Chondrocyte (in vitro differentiated cells): ENCODE measurements around the gene MLYCD. TPM values are rescaled to one million over a fixed set of nuclear protein-coding genes. Genes with fewer than 3 reads are reported as not detected.
A peak's percentile ranks its signal among the peaks of the same experiment; 100 is the strongest.

Source experiments
- DNase-seq: peaks from one replicate; pipeline ENCODE4 v3.0.0; 2021; ENCODE audit warnings: mixed read lengths, low spot score
- H3K27ac Mint-ChIP-seq: one replicate; pipeline ENCODE4 v1.8.0; 2021; ENCODE audit warnings: mild to moderate bottlenecking, moderate library complexity, mixed read lengths; ENCODE audit not compliant: unreplicated experiment
- H3K27me3 Mint-ChIP-seq: 2 replicates; pipeline ENCODE4 v1.8.0; 2021; ENCODE audit warnings: low read depth, mixed read lengths
- H3K36me3 Mint-ChIP-seq: 2 replicates; pipeline ENCODE4 v1.8.0; 2021; ENCODE audit warnings: low read depth, mixed read lengths
- H3K4me1 Mint-ChIP-seq: 2 replicates; pipeline ENCODE4 v1.8.0; 2021; ENCODE audit warnings: low read depth, mild to moderate bottlenecking, mixed read lengths
- H3K4me3 Mint-ChIP-seq: one replicate; pipeline ENCODE4 v1.8.0; 2021; ENCODE audit warnings: mild to moderate bottlenecking, moderate library complexity, mixed read lengths; ENCODE audit not compliant: unreplicated experiment
- H3K9me3 Mint-ChIP-seq: 2 replicates; pipeline ENCODE4 v1.8.0; 2021; ENCODE audit warnings: low read depth, mixed read lengths
- total RNA-seq: library from RNA; stranded (reverse); gene quantifications from 3 replicates; pipeline ENCODE4 v1.2.1, GENCODE V29; 2021
- TF ChIP-seq, protein P1 (sequence below): fragments of 200-600 bp; sonication (generic); IDR thresholded peaks from 2 replicates; pipeline ENCODE4 v1.5.0; 2021; ENCODE audit warnings: antibody characterized with exemption, mild to moderate bottlenecking, moderate library complexity

The MLYCD gene
- total RNA-seq, 1 donor from 2014 or later: 3.1 TPM

DNA sequence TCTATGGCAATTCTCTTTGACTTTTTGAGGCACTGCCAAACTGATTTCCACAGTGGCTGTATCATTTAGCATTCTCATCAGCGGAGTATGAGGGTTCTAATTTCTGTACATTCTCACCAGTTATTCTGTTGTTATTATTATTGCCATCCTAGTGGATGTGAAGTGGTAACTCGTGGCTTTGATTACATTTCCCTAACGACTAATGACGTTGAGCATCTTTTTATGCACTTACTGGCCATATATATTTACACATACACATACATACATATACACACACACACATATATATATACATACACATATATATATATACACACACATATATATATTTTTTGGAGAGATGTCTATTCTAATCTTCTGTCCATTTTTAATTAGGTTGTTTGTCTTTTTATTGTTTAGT lies 3.7 kb upstream of the MLYCD start:
- no peak overlapping the region for H3K27ac Mint-ChIP-seq
- no peak overlapping the region for H3K4me3 Mint-ChIP-seq
- DNase-seq: no peak
- peaks cover 6% of the 10 kb centered on the region for H3K36me3 Mint-ChIP-seq
- peaks cover 11% of the 10 kb centered on the region for H3K4me1 Mint-ChIP-seq
- TF ChIP-seq, protein P1, sequence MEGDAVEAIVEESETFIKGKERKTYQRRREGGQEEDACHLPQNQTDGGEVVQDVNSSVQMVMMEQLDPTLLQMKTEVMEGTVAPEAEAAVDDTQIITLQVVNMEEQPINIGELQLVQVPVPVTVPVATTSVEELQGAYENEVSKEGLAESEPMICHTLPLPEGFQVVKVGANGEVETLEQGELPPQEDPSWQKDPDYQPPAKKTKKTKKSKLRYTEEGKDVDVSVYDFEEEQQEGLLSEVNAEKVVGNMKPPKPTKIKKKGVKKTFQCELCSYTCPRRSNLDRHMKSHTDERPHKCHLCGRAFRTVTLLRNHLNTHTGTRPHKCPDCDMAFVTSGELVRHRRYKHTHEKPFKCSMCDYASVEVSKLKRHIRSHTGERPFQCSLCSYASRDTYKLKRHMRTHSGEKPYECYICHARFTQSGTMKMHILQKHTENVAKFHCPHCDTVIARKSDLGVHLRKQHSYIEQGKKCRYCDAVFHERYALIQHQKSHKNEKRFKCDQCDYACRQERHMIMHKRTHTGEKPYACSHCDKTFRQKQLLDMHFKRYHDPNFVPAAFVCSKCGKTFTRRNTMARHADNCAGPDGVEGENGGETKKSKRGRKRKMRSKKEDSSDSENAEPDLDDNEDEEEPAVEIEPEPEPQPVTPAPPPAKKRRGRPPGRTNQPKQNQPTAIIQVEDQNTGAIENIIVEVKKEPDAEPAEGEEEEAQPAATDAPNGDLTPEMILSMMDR: no peak
- peaks cover 15% of the 10 kb centered on the region for H3K9me3 Mint-ChIP-seq
- H3K27me3 Mint-ChIP-seq: peaks cover 18% of the 10 kb centered on the region

DNA sequence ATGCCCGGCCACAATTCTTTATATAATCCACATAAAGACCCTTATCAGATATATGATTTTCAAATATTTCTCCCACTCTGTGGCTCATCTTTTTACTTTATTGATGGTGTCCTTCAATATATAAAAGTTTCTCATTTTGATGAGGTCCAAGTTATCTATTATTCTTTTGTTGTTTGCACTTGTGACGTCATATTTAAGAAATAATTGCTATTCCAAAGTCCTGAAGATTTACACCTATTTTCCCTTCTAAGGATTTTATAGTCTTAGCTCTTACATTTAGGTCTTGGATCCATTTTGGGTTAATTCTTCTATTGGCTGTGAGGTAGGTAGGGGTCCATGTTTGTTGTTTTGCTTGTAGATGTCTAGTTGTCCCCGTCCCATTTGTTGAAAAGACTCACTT lies 3.0 kb upstream of the MLYCD start:
- Mint-ChIP-seq H3K4me1 (peaks cover 16% of the 10 kb centered on the region), H3K4me3 (no peak overlapping the region), H3K27ac (no peak overlapping the region), H3K36me3 (peaks cover 3% of the 10 kb centered on the region), H3K9me3 (peaks cover 10% of the 10 kb centered on the region), H3K27me3 (peaks cover 12% of the 10 kb centered on the region)
- TF ChIP-seq, protein P1: no peak
- no peak for DNase-seq

DNA sequence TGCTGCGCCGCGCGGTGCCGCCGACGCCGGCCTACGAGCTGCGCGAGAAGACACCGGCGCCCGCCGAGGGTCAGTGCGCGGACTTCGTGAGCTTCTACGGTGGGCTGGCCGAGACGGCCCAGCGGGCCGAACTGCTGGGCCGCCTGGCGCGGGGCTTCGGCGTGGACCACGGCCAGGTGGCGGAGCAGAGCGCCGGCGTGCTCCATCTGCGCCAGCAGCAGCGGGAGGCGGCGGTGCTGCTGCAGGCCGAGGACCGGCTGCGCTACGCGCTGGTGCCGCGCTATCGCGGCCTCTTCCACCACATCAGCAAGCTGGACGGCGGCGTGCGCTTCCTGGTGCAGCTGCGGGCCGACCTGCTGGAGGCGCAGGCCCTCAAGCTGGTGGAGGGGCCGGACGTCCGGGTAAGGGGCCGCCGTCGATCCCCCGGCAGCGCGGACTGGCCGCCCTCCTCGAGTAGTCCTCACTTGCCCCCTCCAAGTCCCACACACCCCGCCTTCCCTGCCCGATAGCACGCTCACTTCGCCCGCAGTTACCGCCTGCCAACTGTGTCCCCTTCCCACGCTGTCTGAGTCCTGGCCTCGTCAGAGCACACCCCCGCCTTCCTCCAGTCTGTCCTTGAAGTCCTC lies 470 bp downstream of the MLYCD start:
- no peak for DNase-seq
- Mint-ChIP-seq H3K27ac (peak overlapping the region; percentile 24), H3K4me3 (peak overlapping the region; percentile 77), H3K9me3 (no peaks in the 10 kb centered on the region), H3K36me3 (no peaks in the 10 kb centered on the region), H3K27me3 (peaks cover 5% of the 10 kb centered on the region), H3K4me1 (peaks cover 27% of the 10 kb centered on the region)
- TF ChIP-seq, protein P1: peak; percentile 42

DNA sequence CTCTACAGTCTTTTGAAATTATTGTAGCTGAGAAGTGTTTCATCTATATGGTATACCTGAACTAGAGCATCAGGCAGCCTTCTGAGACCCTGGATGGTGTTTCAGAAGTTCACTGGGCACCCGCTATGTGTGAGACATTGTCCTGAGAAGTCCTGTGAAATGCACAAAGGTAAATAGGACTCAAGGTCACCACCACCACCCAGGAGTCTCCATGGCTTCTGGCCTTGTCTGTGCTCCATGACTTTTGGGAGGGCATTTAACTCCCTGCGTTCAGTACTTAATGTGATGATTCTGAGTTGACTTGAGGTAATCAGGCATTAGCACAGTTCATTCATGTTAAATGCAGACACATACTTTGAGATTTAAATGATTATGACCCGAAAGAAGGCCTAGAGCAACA lies 1.1 kb downstream of the MLYCD start:
- TF ChIP-seq, protein P1: no peak
- Mint-ChIP-seq H3K4me3 (peak overlapping the region; percentile 77), H3K4me1 (peaks cover 27% of the 10 kb centered on the region), H3K27ac (peak overlapping the region; percentile 24), H3K9me3 (no peaks in the 10 kb centered on the region), H3K27me3 (peaks cover 4% of the 10 kb centered on the region), H3K36me3 (no peaks in the 10 kb centered on the region)
- no peak for DNase-seq

DNA sequence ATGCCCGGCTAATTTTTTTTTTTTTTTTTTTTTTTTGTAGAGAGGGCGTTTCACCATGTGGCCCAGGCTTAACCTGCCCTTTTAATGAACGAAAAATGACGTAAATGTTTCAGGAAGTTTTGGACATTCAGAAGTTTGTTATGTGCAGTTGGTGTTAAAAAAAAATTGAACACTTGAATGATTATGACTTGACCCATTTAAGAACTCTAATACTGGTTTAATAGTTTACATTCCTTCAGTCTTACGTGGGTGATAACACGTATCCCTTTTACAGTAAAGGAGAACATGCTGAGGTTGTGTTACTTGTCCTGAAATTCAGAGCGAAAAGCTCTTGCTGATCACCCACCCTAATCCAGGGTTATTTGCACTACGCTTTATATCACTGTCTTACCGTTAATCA lies 1.7 kb downstream of the MLYCD start:
- Mint-ChIP-seq H3K9me3 (no peaks in the 10 kb centered on the region), H3K4me3 (no peak overlapping the region), H3K27me3 (peaks cover 4% of the 10 kb centered on the region), H3K27ac (no peak overlapping the region), H3K4me1 (peaks cover 27% of the 10 kb centered on the region), H3K36me3 (no peaks in the 10 kb centered on the region)
- TF ChIP-seq, protein P1: no peak
- DNase-seq: no peak
